ENCODE data around the gene TMEM178B.

DNA sequence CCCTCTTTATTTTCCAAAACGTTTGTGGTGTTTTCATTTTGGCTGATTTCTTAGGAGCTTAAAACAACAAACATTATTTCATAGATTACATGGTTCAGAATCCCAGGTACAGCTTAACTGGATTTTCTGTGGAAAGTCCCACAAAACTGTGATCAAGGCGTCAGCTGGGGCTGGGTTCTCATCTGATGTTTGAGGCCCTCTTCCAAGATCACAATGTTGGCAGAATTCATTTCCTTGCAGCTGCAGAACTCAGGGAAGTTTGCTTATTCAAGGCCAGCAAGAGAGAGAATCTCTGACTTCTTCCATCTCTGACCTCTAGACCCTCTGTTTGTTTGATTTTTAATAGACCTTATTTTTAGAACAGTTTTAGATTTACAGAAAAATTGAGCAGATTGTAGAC is 368.9 kb downstream of the TMEM178B start:
- TF ChIP-seq, protein P1, sequence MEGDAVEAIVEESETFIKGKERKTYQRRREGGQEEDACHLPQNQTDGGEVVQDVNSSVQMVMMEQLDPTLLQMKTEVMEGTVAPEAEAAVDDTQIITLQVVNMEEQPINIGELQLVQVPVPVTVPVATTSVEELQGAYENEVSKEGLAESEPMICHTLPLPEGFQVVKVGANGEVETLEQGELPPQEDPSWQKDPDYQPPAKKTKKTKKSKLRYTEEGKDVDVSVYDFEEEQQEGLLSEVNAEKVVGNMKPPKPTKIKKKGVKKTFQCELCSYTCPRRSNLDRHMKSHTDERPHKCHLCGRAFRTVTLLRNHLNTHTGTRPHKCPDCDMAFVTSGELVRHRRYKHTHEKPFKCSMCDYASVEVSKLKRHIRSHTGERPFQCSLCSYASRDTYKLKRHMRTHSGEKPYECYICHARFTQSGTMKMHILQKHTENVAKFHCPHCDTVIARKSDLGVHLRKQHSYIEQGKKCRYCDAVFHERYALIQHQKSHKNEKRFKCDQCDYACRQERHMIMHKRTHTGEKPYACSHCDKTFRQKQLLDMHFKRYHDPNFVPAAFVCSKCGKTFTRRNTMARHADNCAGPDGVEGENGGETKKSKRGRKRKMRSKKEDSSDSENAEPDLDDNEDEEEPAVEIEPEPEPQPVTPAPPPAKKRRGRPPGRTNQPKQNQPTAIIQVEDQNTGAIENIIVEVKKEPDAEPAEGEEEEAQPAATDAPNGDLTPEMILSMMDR (conservative IDR thresholded peaks at IDR 0.05 in 1 of 2, IDR thresholded peaks at IDR 0.05 in 1 of 2; ENCODE audit: extremely low read depth in 1 of 2, insufficient read depth in 1 of 2, low read depth in 1 of 2, low read length in 2 of 2) = no peak
- no peak for TF ChIP-seq EZH2 (IDR thresholded peaks at IDR 0.05; ENCODE audit: borderline replicate concordance, low read length)
